Measurements from ENCODE around the gene PAX7. TPM values are rescaled to one million over a fixed set of nuclear protein-coding genes. Genes with fewer than 3 reads are reported as not detected.

The PAX7 gene
- total RNA-seq, 1 experiment from 2014 or later, result 0.15 TPM

GRCh38 chr1:18734461-18735223, 104.0 kb downstream of the PAX7 start:
- Mint-ChIP-seq H3K36me3 (ENCODE audit: insufficient read depth in 1 of 3, low read depth in 3 of 3) (no peaks in the 10 kb centered on the region), H3K4me3 (no peak overlapping the region), H3K27ac (peak overlapping the region in 1 of 3 experiments; percentile 57; a peak in 1 of 7 replicates), H3K9me3 (no peaks in the 10 kb centered on the region; a peak in 2 of 5 replicates), H3K4me1 (peaks cover 0 to 22% of the 10 kb centered on the region in 2 experiments; a peak in 3 of 4 replicates), H3K27me3 (ENCODE audit: low read depth) (peaks cover 42% of the 10 kb centered on the region)
- H3K27ac ChIP-seq (ENCODE audit: insufficient read length, low read depth, low read length), result no peak overlapping the region
- no peaks in the 10 kb centered on the region for H3K79me2 ChIP-seq (ENCODE audit: insufficient read depth, low read length)
- no peaks in the 10 kb centered on the region for H3K9me3 ChIP-seq (ENCODE audit: control insufficient read depth, low read depth, low read length)
- no peak overlapping the region for H3K4me2 ChIP-seq (ENCODE audit: insufficient read depth, insufficient read length, low read length)
- no peaks in the 10 kb centered on the region for H3K79me1 ChIP-seq (ENCODE audit: insufficient read depth, low read depth, low read length, poor library complexity, severe bottlenecking)
- H2BK12ac ChIP-seq (ENCODE audit: insufficient read length, low read depth, low read length), result no peak overlapping the region
- H3K27me3 ChIP-seq (ENCODE audit: insufficient read depth, low read length), result peaks cover 3% of the 10 kb centered on the region; the same call in 1 of the 2 replicates
- no peak overlapping the region for H2BK5ac ChIP-seq (ENCODE audit: insufficient read length, low read length)
- H3K23ac ChIP-seq (ENCODE audit: insufficient read length, low read depth, low read length), result no peak overlapping the region
- H2BK15ac ChIP-seq (ENCODE audit: low read depth, low read length), result no peak overlapping the region
- no peak overlapping the region for H3T11ph ChIP-seq (ENCODE audit: low read length)
- no peak overlapping the region for H2AFZ ChIP-seq (ENCODE audit: low read length)
- no CpG with 5 or more reads among the region's 7 CpGs for WGBS (ENCODE audit: extremely low coverage, insufficient read length, low lambda C conversion rate)
- H3K18ac ChIP-seq (ENCODE audit: insufficient read length, low read depth, low read length), result no peak overlapping the region
- no peak for DNase-seq
- H2BK20ac ChIP-seq (ENCODE audit: low read depth, low read length, poor library complexity, severe bottlenecking), result no peak overlapping the region
- TF ChIP-seq CTCF (conservative IDR thresholded peaks at IDR 0.05), result no peak
- no peaks in the 10 kb centered on the region for H3K4me1 ChIP-seq (ENCODE audit: insufficient read depth, low read length)
- no peak overlapping the region for H3K56ac ChIP-seq (ENCODE audit: insufficient read length, low read depth, low read length)
- H2AK5ac ChIP-seq (ENCODE audit: insufficient read length, low read length), result no peak overlapping the region
- no peaks in the 10 kb centered on the region for H3K23me2 ChIP-seq (ENCODE audit: insufficient read length, low read depth, low read length, poor library complexity, severe bottlenecking)
- H4K91ac ChIP-seq (ENCODE audit: insufficient read length, low read depth, low read length), result no peak overlapping the region
- no peak overlapping the region for H3K14ac ChIP-seq (ENCODE audit: insufficient read depth, low read length)
- H3K4ac ChIP-seq (ENCODE audit: low read depth, low read length), result no peak overlapping the region
- no peak overlapping the region for H4K5ac ChIP-seq (ENCODE audit: insufficient read length, low read depth, low read length)
- H2BK120ac ChIP-seq (ENCODE audit: low read depth, low read length, poor library complexity, severe bottlenecking), result no peak overlapping the region
- no peak overlapping the region for H3K9ac ChIP-seq (ENCODE audit: extremely low read depth, insufficient read length, low read length)
- no peaks in the 10 kb centered on the region for H4K20me1 ChIP-seq (ENCODE audit: control insufficient read depth, insufficient read depth, insufficient read length)
- no peak overlapping the region for H4K8ac ChIP-seq (replicated peaks; ENCODE audit: insufficient read length, low read depth, low read length)

All from H9 (cell line).